HUES64 (cell line): ENCODE measurements around the gene PTGR3.

ENCODE experiments used
- H3K27ac ChIP-seq: 2 replicates; pipeline ENCODE4 v1.7.0; 2013; ENCODE audit warnings: low read depth, low read length, inconsistent platforms
- H3K27me3 ChIP-seq: 2 replicates; pipeline ENCODE4 v1.6.1; 2013; ENCODE audit warnings: mild to moderate bottlenecking, low read length; ENCODE audit not compliant: insufficient read depth
- H3K36me3 ChIP-seq: 2 replicates; pipeline ENCODE4 v1.6.1; 2013; ENCODE audit warnings: mild to moderate bottlenecking, low read length; ENCODE audit not compliant: insufficient read depth
- H3K4me1 ChIP-seq: 2 replicates; pipeline ENCODE4 v1.6.1; 2013; ENCODE audit warnings: mild to moderate bottlenecking, low read length, moderate library complexity; ENCODE audit not compliant: insufficient read depth
- H3K4me3 ChIP-seq: 2 replicates; pipeline ENCODE4 v1.5.1; 2013; ENCODE audit warnings: mild to moderate bottlenecking, low read length, moderate library complexity
- H3K9ac ChIP-seq: 2 replicates; pipeline ENCODE4 v1.6.1; 2013; ENCODE audit warnings: mild to moderate bottlenecking, low read depth, low read length
- H3K9me3 ChIP-seq: 2 replicates; pipeline ENCODE4 v1.6.1; 2013; ENCODE audit warnings: low read depth, low read length; ENCODE audit not compliant: insufficient read depth
- WGBS: fragments of 150-250, 120-280 bp; methylation state at CpG from one replicate; pipeline ENCODE4 v1.1.7; 2013; ENCODE audit warnings: missing lambda C conversion rate; 5-methylcytosine and 5-hydroxymethylcytosine counted together

Gene PTGR3

DNA sequence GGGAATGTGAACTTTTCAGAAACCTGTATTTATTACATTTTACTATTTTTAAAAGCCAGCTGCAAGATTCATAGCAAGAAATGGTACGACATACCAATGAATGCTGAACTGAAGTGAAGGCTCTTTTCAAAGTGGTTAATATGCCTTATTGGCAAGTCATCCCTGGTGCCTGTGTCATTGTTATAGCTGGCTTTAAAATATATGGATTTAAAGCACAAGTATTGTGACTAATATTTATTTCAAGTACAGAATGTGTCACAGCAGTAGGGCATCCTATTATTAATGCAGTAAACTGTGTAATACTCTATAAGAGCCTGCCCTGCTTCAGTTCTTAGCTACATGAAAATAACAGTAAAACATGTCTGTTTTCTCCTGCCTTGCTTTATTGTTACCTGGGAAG, 12.5 kb upstream of the PTGR3 start:
- Histone ChIP-seq H3K4me3 (no peak overlapping the region), H3K9me3 (no peaks in the 10 kb centered on the region), H3K27me3 (no peaks in the 10 kb centered on the region), H3K36me3 (no peaks in the 10 kb centered on the region), H3K27ac (no peak overlapping the region), H3K4me1 (no peaks in the 10 kb centered on the region), H3K9ac (no peak overlapping the region)
- WGBS: 94% methylated on average over 1 of the region's 1 CpG

DNA sequence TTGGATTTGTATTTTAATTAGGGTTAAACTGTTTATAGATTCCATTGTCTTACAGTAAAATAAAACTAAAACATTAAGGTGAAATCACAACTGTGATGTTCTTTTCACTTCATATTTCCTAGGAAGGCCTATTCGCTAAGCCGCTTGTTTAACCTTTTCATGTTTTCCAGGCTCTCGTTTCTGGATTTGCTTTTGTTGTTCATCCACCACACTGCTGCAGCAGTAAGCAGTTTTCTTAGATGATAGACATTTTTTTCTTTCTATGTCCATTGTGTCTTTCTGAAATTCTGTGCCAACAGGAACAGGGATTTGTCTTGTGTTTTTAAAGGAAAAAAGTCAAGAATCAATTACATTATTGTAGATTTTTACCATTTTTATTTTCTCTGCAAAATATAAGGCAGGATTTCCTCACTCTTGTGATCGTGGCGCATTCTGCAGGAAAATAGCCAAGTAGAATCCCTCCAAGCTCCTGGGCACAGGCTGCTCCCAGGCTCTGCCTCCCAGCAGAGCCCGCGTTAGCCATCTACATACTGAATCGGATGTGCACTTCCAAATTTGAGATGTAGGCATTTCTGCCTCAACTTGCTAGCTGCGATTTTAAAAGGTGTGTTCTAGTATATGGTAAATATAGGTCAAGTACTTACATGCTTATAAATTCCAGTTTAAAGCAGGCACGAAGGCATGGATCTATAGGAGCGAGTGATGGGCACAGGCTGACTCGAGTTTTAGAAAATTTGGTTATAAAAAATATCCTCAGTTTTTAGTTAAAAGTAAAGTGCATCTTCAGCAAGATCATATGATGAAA, 11.8 kb upstream of the PTGR3 start:
- Histone ChIP-seq H3K9me3 (no peaks in the 10 kb centered on the region), H3K4me3 (no peak overlapping the region), H3K4me1 (no peaks in the 10 kb centered on the region), H3K9ac (no peak overlapping the region), H3K27me3 (no peaks in the 10 kb centered on the region), H3K36me3 (no peaks in the 10 kb centered on the region), H3K27ac (no peak overlapping the region)
- WGBS: 96% methylated on average over 12 of the region's 12 CpGs

DNA sequence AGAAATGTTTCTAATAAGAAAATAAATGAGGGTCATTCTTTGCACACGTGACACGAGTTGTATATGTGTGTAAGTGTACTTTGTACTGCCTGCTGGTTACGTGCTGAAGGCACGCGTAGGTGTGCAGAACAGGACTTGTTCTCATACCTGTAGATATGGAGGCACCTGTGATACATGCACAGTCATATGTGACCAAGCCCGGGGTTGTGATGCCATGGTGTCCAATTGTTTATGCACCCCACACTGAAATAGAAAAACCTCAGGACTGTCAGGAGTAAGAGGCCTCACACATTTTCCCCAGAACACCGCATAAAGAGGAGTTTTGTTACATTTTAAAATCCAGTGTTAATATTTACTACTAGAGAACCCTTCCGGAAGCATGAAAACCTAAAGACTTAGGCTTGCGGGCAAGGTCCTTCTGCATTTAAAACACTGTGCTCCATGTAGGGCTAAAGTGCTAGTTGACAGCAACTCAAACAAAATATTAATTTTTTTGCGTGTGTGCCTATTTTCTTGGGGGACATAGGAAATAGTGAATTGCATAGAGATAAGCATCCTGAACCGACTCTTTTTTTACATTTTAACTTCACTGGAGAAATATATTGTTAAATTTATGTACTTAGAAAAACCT, 10.9 kb upstream of the PTGR3 start:
- H3K36me3 ChIP-seq: no peaks in the 10 kb centered on the region
- H3K27me3 ChIP-seq: peaks cover 6% of the 10 kb centered on the region; the same call in 1 of the 2 replicates
- WGBS: 93% methylated on average over 10 of the region's 11 CpGs
- no peak overlapping the region for H3K9ac ChIP-seq
- no peak overlapping the region for H3K27ac ChIP-seq
- no peaks in the 10 kb centered on the region for H3K9me3 ChIP-seq
- no peak overlapping the region for H3K4me3 ChIP-seq
- H3K4me1 ChIP-seq: no peaks in the 10 kb centered on the region

DNA sequence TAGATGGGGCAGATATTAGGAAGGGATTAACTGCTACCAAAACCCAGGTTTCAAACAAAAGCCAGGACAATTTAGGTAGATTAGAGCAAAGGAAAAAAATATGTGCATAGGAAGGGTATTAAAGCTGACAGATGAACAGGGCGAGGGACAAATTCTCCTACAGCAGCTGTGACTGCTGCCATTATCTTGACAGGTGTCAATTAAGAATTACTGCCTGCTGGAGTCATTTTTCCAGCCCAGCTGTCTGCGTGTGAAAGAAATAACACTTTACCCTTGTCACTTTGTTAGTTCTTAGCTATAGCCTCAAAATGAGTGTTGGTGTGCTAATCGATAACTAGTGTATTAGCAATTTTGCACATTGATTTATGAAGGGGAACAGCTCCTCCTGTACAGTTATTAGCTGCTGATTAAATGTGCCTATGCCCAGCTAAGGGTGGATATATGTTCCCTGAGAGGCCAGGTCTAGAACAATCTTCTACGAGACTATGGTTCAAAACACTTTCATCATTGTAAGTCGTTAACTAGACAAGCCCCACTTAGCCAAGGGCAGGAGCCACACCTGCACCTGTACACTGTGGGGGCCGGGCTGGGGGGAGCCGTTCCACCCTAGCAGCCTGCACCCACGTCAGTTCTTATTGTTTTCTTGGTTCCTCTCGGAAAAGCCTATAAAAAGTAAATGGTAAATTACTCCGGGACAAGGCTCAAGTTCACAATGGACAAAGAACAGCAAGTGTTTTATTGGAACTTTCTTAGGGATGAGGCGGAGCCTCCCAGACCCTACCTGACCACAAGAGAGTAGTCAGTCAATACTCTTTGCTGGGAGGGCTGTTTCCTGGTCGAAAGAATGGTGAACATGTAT, 9.4 kb upstream of the PTGR3 start:
- Histone ChIP-seq H3K9ac (no peak overlapping the region), H3K27me3 (peaks cover 21% of the 10 kb centered on the region), H3K4me1 (no peaks in the 10 kb centered on the region), H3K9me3 (no peaks in the 10 kb centered on the region), H3K27ac (no peak overlapping the region), H3K4me3 (no peak overlapping the region), H3K36me3 (no peaks in the 10 kb centered on the region)
- 94% methylated on average over 11 of the region's 12 CpGs for WGBS

DNA sequence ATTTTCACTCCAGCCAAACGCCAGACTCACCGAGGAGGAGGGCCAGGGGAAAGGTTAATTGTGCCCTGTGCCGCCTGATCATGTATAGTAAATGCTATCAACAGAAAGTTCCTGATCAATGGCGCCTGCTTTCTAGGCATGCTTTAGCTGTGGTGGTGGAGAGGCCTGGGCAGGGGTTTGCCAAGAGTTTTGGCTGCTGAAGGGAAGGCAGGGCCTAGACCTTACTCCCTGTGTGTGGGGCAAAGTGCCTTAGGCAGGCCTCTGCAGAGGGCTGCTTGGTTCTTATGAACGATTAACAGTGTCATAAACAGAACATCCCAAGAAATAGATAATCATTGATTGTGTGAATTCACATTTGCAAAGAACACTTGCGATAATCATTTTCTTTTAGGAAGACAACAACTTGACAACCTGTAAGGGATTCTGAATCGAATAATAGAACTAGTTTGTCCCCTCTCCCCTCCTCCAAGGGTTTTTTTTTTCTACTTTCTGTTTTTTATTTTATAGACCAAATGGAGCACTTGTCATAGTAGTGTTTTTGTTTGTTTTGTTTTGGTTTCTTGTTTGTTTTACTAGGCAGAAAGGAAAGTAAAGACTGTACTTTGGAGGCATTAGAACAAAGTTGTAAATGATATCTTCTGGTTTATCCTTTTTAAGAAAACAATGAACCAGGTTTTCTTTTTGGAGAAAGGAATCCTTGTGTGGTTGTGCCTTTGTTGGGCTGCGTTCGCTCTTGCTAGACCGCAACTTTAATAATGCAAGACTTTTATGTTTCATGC, 8.2 kb upstream of the PTGR3 start:
- no peak overlapping the region for H3K27ac ChIP-seq
- WGBS: 95% methylated on average over 10 of the region's 10 CpGs
- H3K4me1 ChIP-seq: no peaks in the 10 kb centered on the region

DNA sequence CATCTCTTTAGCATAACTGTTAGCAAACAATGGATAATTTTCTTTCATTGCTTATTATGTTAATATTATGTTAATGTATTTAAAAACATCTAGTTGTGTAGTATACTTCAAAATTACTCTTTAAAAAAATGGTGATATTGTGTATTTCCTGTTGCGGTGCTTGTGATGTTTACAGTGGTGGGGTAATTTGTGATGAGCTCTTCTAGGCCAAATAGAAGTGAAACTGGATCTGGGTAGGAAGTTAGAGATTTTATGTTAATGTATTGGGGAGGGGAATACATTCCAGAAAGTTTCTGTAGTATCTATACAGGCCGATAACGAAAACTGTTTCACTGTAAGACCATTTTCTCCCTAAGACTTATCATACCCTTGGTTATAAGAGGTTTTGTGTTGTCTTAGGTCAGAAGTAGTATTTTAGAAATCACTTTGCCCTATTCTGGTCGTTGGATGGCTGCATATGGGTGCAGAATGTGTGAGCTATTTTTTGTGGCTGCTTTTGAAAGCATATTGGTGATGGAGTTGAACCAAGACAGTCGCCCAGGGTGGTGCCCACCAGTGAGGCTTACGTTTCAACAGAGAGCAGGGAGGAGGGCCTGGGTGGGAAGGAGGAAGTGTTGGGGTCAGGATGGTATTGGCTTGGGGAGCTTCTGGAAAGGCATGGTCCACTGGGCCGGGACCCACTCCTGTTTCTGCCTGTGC, 7.4 kb upstream of the PTGR3 start:
- Histone ChIP-seq H3K4me1 (no peaks in the 10 kb centered on the region), H3K27me3 (peaks cover 38% of the 10 kb centered on the region), H3K27ac (no peak overlapping the region), H3K9ac (no peak overlapping the region), H3K36me3 (no peaks in the 10 kb centered on the region), H3K4me3 (no peak overlapping the region), H3K9me3 (no peaks in the 10 kb centered on the region)
- 76% methylated on average over 5 of the region's 7 CpGs for WGBS

More for the DNA sequence above, 8.2 kb upstream of the PTGR3 start:
- Histone ChIP-seq H3K27me3 (peaks cover 33% of the 10 kb centered on the region), H3K9ac (no peak overlapping the region), H3K4me3 (no peak overlapping the region), H3K36me3 (no peaks in the 10 kb centered on the region), H3K9me3 (no peaks in the 10 kb centered on the region)

DNA sequence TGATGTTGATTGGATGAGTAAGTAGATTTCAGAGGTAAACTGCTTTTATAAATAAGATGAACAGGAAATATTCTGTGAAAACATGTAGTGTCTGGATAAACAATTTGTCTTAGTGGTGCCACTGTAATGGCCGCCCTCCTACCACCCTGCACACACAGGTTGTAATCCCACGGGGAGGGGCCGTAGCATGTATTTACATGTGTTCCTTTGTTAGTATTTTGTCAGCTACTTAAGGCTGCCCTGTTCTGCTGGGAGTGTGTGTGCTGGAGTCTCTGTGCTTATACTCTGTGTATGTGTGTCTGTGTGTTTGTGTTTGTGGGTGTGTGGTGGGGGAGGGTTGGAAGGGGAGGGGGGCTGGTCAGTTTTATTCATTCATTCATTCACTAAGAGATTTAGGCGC, 6.7 kb upstream of the PTGR3 start:
- H3K36me3 ChIP-seq: no peaks in the 10 kb centered on the region
- 87% methylated on average over 3 of the region's 4 CpGs for WGBS
- H3K4me1 ChIP-seq: peaks cover under 1% of the 10 kb centered on the region; the same call in 1 of the 2 replicates
- H3K4me3 ChIP-seq: no peak overlapping the region
- H3K27ac ChIP-seq: no peak overlapping the region
- H3K9ac ChIP-seq: no peak overlapping the region
- peaks cover 45% of the 10 kb centered on the region for H3K27me3 ChIP-seq
- H3K9me3 ChIP-seq: no peaks in the 10 kb centered on the region

DNA sequence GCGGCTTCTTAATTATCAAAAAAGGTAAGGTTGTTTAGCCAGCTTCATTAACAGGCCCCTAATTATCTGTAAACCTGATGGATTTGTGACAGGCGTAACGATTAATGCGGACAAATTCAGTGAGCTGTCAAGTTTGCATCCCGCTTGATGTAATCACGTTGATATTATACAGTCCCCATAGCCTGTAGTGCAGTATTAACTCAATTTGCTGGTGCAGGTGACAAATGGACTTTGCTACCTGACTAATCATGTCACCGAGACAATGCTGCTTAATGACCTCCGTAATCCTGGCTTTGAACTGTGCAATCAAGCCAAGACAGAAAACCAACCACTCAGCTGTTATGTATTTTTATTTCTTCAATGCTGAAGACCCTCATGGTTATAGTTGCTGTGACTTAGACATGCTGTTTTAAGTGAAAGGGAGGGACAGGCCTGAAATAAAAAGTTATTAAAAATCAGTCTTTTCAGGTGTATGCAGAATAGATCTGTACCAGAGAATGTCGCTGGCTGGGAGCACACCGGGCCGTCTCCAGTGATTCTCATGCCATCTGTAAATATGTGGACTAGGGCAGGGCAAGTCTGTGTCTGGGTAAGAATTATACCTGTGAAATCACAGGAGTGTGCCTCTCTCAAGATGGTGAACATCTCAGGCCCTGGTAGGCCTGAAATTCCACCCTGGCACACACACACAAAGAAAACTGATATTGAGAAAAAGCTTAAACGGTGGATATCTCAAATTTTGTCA, 6.0 kb upstream of the PTGR3 start:
- H3K9ac ChIP-seq: no peak overlapping the region
- WGBS: 95% methylated on average over 12 of the region's 12 CpGs
- no peaks in the 10 kb centered on the region for H3K9me3 ChIP-seq
- H3K36me3 ChIP-seq: no peaks in the 10 kb centered on the region
- H3K4me3 ChIP-seq: no peak overlapping the region
- H3K4me1 ChIP-seq: peaks cover 7% of the 10 kb centered on the region
- no peak overlapping the region for H3K27ac ChIP-seq
- peaks cover 52% of the 10 kb centered on the region for H3K27me3 ChIP-seq

DNA sequence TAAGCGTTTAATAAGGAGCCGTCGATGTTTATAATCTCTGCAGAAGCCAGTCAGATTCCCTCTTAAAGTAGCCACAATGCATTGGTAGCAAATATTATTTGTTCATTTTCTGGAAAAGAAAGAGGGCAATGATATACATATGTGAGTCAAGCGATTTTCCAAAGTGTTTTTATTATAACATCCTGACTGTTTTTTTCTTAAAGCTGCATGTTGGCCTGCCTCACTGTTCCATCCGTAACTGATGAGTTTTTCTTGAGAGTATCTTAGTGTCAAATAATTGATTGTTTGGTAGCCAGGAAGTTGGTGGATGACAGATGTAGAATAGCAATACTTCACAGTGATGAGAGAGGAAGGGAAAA, 5.4 kb upstream of the PTGR3 start:
- no peak overlapping the region for H3K27ac ChIP-seq
- no peaks in the 10 kb centered on the region for H3K9me3 ChIP-seq
- H3K27me3 ChIP-seq: peaks cover 57% of the 10 kb centered on the region
- WGBS: 94% methylated on average over 5 of the region's 5 CpGs
- no peaks in the 10 kb centered on the region for H3K36me3 ChIP-seq
- no peak overlapping the region for H3K4me3 ChIP-seq
- H3K9ac ChIP-seq: no peak overlapping the region
- peaks cover 7% of the 10 kb centered on the region for H3K4me1 ChIP-seq
